CD1c-positive myeloid dendritic cell (primary cell): ENCODE measurements around the gene ZFAND3.
A peak's percentile ranks its signal among the peaks of the same experiment; 100 is the strongest.

Experiments used
- DNase-seq: peaks from one replicate; pipeline ENCODE4 v3.0.0-alpha.2; 2016; ENCODE audit errors: extremely low spot score

Gene ZFAND3, protein sequence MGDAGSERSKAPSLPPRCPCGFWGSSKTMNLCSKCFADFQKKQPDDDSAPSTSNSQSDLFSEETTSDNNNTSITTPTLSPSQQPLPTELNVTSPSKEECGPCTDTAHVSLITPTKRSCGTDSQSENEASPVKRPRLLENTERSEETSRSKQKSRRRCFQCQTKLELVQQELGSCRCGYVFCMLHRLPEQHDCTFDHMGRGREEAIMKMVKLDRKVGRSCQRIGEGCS

DNA sequence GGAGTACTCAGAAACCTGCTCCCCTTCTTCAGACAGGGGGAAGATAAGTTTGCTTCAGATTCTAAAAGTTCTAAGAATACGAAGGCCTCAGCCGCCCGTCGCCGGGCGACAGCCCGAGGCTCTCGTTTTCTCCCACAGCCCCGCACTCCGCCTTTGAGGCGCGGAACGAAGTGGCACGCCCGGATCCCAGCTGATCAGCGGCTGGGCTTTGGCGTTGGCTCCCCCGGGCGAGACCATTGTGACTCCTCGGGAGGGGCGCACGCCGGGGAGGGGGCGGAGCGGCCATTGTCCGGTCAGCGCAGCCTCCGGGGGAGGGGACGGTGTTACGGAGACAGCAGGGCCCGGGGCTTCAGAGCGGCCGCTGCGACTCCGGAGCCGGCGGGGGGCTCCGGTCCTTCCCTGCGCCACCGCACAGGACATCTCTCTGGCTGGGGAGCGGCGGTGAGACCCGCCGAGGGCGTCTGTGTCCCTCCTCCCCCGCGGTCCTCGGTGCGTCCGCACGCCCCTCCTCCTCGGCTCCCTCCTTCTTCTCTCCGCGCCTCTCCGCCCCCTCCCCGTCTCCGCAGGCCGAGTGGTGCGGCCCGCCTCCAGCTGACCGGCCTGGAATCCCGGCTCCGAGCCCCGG is at the start of gene ZFAND3:
Gene ZFAND3, plus strand, starts transcription at position 551 of the 625 bp plus-strand sequence. CDS start 219 bp downstream, outside the sequence.
- DNase-seq: peak; percentile 97

DNA sequence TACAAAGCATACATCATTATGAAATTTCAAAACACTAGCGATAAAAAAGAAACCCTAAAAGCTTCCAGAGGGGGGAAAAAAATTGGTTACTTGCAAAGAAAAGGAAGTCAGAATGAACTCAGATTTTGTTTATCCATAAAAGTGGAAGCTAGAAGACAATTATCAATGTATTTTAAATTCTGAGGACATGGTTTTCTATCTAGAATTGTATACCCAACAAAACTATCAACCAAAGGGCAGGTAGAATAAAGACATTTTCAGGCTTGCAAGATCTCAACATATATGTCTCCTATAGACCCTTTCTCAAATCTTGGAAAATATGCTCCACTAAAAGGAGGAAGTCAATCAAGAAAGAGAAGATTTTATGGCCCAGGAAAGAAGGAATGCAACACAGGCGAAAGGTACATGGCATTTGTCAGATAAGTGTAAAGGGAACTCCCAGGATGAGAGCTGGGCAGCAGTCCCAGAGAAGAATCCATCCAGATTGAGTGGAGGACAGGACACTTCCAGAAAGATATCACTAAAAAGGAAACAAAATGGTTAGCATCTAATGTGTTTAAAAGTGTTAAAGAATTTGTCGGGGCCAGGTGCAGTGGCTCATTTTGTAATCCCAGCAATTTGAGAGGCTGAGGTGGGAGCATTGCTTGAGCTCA is 45.4 kb upstream of the ZFAND3 start:
- no peak for DNase-seq

DNA sequence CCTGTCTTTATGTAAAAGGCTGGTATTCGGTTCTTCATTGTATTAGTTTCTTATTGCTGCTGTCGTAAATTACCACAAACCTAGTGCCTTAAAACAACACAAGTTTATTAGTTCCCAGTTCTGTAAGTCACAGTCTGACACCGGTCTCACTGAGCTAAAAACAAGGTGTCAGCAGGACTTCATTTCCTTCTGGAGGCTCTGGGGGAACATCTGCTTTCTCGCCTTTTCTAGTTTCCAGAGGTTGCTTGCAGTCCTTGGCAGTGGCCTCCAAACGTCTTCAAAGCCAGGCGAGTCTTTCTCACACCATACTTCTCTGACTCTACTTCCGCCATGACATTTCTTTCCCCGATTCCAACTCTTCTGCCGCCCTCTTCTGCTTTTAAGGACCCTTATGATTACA is 43.0 kb upstream of the ZFAND3 start:
- DNase-seq: no peak

DNA sequence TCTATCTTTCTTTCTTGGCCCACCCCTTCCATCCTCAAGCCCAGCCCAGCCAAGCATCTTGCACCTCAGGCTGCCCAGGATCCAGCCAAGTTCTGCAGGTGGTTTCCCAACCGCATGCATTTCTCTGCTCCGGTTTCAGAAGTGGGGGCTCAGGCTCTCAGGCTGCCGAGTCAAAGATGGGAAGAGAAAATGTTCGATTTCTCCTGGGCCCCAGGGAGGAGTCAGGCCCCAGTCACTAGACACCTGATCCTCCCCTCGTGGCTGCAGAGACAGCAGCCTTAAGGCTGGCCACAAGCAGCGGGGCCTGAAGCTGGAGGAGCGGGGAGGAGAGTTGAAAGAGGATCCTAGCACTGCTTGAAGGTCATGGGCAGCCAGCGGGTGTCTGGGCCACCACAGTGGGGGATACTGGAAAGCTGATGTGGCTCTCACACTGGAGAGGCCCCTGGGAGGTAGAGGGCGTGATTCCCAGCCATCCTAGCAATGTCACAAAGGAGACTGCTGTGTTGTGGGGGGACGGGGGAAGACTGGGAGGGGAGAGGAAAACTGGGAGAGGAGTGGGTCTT is 42.2 kb upstream of the ZFAND3 start:
- no peak for DNase-seq

GRCh38 chr6:37779111-37779800 is 40.3 kb upstream of the ZFAND3 start:
- DNase-seq: no peak

GRCh38 chr6:37779902-37780628 is 39.5 kb upstream of the ZFAND3 start:
- DNase-seq: no peak

DNA sequence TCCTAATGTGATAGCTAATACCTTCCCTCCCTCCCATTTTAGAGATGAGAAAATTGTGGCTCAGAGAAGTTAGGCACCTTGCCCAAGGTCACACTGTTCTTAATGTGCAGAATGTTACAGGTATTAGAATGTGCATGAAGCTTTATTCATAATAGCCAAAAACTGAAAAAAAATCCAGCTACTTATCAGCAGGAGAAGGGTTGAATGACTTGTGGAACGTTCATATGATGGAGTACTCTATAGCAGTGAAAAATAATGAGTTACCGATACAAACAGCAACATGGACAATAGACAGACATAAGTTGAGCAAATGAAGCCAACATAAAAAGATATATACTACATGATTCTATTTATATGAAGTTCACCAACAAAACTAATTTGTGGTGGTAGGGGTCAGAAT is 37.7 kb upstream of the ZFAND3 start:
- no peak for DNase-seq

DNA sequence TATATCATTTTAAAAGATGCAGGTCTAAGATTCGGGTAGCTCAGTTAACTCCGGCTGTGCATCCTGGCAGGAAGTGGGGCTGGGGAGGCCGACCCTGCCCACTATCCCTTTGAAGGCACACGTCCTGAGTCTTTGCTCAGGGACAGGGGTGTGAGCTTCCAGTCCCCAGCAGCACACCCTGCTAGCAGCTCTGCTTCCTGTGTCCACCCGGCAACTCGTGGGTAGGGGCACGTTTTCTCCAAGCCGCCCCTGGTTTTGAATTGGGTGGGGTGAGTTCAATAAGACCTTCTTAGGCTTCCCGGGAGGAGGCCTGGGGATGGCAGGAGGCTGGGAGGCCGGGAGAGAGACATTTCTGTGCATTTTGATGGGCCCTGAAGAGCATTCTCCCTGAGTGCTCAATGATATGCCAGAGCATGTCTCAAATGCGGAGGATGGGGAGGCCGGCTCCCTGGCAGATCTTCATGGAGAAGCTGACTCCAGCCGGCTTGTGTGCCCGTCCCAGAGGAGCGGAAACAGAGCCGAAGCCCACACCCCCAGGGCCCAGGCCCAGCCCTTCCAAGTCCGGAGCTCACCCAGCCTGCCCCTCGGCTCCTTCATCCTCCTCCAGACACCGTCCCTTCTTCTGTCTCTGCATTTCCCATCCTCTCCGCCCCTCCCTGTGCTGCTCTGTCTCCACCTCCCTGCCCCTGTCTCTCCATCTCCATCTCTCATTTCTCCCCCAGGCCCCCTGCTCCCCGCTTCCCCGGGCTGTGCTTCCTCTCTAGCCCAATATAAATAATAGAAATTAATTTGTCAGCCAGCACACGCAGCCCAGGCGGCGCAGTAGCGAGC is 36.3 kb upstream of the ZFAND3 start:
- DNase-seq: no peak

DNA sequence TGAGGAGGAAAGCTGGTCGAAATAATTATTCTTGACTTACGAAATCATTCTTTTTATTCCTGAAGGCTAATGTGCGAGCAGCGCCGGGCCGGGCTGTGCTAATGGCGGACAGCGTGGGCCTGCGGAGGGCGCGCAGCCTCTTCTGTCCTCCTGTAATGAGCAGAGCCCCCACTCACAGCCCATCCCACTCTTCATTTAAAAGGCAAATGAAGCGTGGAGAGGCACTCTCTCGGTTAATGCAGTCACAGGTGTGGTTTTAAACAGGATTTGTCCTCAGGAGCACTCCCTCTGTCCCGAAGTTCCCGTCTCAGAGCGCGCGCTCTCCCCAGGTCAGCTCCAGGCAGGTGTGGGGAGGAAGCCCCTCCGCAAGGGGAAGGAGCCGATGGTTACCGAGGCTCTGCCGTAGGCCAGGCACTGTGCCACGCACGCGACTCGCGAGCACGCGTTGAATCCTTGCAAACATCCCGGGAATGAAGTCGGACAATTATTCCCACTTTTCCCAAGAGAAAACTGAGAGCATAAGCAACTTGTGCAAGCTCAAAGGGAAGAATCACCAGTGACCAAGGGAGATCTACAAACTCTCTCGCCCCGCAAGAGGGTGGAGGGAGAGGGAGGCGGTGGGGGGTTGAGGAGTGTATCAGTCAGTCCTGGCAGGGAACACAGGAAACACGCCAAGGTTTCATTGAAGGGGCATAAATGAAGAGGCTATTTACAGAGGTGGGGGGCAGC is 35.5 kb upstream of the ZFAND3 start:
- DNase-seq: peak; percentile 6

- DNase-seq: no peak
Observed at GRCh38 chr6:37784585-37784967, 35.0 kb upstream of the ZFAND3 start.

DNA sequence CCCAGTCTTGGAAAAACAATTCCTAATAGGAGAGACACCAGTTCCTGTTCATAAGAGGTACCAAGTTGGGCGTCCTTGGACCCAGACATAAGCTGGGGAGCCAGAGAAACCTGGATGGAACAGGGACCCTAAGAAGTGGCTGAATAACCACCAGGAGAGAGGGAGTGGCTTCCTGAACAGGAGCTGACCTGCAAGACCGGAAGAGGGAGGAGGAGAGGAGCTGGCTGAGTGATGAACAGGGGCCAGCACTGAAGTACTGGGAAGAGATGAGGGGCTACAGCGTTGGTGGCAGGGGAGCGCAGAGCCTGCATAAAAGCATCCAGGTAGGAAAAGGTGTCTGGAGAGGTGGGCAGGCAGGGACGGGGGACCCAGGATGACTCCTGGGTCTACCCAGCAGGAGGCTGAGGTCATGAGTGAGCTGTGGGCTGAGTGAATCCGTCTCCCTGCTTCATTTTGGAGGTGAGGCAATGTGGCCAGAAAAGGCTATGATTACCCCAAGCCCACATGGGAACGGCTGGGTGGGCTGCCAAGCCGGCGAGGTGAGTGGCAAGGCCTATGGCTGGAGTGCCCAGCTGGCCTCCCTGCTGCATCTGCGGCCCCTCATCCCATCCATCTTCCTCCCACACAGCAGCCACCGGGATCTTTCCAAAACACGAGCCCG is 34.4 kb upstream of the ZFAND3 start:
- DNase-seq: no peak

- DNase-seq: no peak
Observed at GRCh38 chr6:37785663-37786270, 33.8 kb upstream of the ZFAND3 start.

- DNase-seq: no peak
Observed at GRCh38 chr6:37787216-37787615, 32.3 kb upstream of the ZFAND3 start.

DNA sequence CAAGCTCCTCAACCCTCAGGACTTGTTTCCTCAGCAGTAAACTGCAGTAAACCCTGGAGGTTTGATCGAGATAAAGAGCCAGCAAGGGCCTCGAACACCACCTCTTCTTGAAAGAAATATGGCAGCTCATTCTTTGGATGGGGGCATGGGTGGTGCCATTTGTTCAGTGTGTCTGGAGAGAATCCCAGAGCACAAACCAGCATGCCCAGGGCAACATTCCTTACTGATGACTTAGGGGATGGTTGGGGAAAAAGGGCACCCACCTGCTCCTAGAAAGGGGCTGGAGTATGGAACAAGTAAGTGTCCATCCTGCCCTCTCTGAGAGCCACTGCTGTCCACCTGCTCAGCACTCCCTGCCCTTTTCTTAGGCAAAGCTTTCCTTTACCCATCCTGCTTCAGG is 31.3 kb upstream of the ZFAND3 start:
- DNase-seq: no peak

GRCh38 chr6:37791156-37791919 is 28.2 kb upstream of the ZFAND3 start:
- peak; percentile 90 for DNase-seq

GRCh38 chr6:37792457-37793033 is 27.0 kb upstream of the ZFAND3 start:
- DNase-seq: peak; percentile 42

- DNase-seq: no peak
Observed at GRCh38 chr6:37793067-37793466, 26.5 kb upstream of the ZFAND3 start.

DNA sequence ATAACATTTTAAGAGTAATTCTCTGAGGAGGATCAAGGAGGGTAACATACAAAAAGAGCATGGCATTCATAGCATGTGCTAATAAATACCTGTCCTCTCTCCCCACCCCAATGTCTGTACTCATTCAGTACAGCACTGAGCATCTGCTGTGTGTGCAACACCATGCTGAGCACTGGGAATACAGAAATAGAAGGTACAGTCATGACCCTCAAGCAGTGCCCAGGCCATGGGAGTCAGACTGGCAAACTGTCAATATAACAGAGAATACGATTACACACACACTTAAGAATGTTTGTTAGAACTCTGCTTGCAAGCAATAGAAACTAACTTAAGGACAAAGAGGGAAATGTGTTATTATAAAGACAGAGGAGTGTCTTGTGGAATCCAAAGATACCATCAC is 24.7 kb upstream of the ZFAND3 start:
- DNase-seq: no peak
